HCT116 (cell line): ENCODE data around the gene MTRFR. TPM values are rescaled to one million over a fixed set of nuclear protein-coding genes. Genes with fewer than 3 reads are reported as not detected.
A peak's percentile ranks its signal among the peaks of the same experiment; 100 is the strongest.

Source experiments
- ATAC-seq: fragments of 200-7000 bp; cut with Tn5 transposase; 2 replicates; pipeline ENCODE4 v1.9.1; 2020; ENCODE audit warnings: mild to moderate bottlenecking, moderate library complexity
- BruUV-seq: library from RNA; stranded (reverse); fragments of 400-500 nt; replicated peaks from 2 replicates; lab custom pipeline; 2021; lab: Mats Ljungman, UMichigan
- CTCF ChIA-PET: fragments of 300-600 bp; sonication (Branson Sonifier 250); formaldehyde crosslinking; loops from one replicate; lab custom pipeline; 2021; ENCODE audit warnings: antibody characterized with exemption; lab: Charles Lee
- POLR2A ChIA-PET: fragments of 300-600, 350-600 bp; sonication (Branson Sonifier 250); formaldehyde crosslinking; loops from one replicate; lab custom pipeline; 2021; ENCODE audit warnings: antibody characterized with exemption; lab: Charles Lee
- RAD21 ChIA-PET, 2 experiments: fragments of 300-600 bp; sonication (Branson Sonifier 250); formaldehyde crosslinking; loops; one replicate each; lab custom pipeline; 2023; ENCODE audit warnings: low total read pairs in 2 of 2; ENCODE audit not compliant: uncharacterized antibody in 2 of 2, unreplicated experiment in 2 of 2, low non-redundant PET in 1 of 2; lab: Charles Lee
- DNase-seq: peaks from one replicate; pipeline ENCODE4 v3.0.0-alpha.2; 2010; ENCODE audit warnings: low read depth, low spot score
- H2AFZ ChIP-seq: fragments of 200-600 bp; shearing (Covaris generic), sonication (generic); 2 replicates; pipeline ENCODE4 v1.6.1; 2017; ENCODE audit warnings: low read depth, mixed run types, mixed read lengths, antibody characterized with exemption, low read length; ENCODE audit not compliant: poor library complexity, severe bottlenecking
- H3K27ac ChIP-seq: 2 replicates; pipeline ENCODE4 v1.5.1; 2012; ENCODE audit warnings: low read depth, low read length
- H3K27me3 ChIP-seq: fragments of 200-600 bp; sonication (generic); 2 replicates; pipeline ENCODE4 v1.6.1; 2016; ENCODE audit warnings: mixed run types, low read length, mixed read lengths; ENCODE audit not compliant: insufficient read depth
- H3K36me3 ChIP-seq, 2 experiments: fragments of 200-500 bp in 1 of 2; fragments of 200-600 bp in 1 of 2; sonication (Bioruptor generic) in 1 of 2; sonication (generic) in 1 of 2; 2 replicates each; pipeline versions ENCODE4 v1.5.1 to v1.6.1; 2014 to 2016; ENCODE audit warnings: low read length in 2 of 2, inconsistent platforms in 1 of 2, mixed read lengths in 1 of 2, mixed run types in 1 of 2; ENCODE audit not compliant: insufficient read depth in 2 of 2, control insufficient read depth in 1 of 2
- H3K4me1 ChIP-seq, 2 experiments: fragments of 200-600 bp in 1 of 2; sonication (generic) in 1 of 2; 2 replicates each; pipeline versions ENCODE4 v1.5.1 to v1.6.1; 2012 to 2017; ENCODE audit warnings: low read length in 2 of 2, inconsistent platforms in 1 of 2, mild to moderate bottlenecking in 1 of 2, mixed read lengths in 1 of 2, mixed run types in 1 of 2, moderate library complexity in 1 of 2; ENCODE audit not compliant: insufficient read depth in 2 of 2, control insufficient read depth in 1 of 2
- H3K4me2 ChIP-seq: fragments of 200-600 bp; sonication (generic); 2 replicates; pipeline ENCODE4 v1.6.1; 2017; ENCODE audit warnings: mixed run types, low read length, mixed read lengths
- H3K4me3 ChIP-seq, 2 experiments: fragments of 200-600 bp in 1 of 2; sonication (generic) in 1 of 2; replicated peaks in 1 of 2; 2 replicates each; pipeline ENCODE4 v1.5.1; 2011 to 2016; ENCODE audit warnings: low read length in 2 of 2, control low read depth in 1 of 2, low read depth in 1 of 2, mild to moderate bottlenecking in 1 of 2, mixed read lengths in 1 of 2, mixed run types in 1 of 2
- H3K79me2 ChIP-seq: fragments of 200-600 bp; sonication (generic); 2 replicates; pipeline ENCODE4 v1.6.1; 2017; ENCODE audit warnings: mild to moderate bottlenecking, mixed run types, low read length, moderate library complexity, mixed read lengths; ENCODE audit not compliant: insufficient read depth
- H3K9ac ChIP-seq: fragments of 200-600 bp; sonication (generic); 2 replicates; pipeline ENCODE4 v1.6.1; 2016; ENCODE audit warnings: low read length, mixed read lengths
- H3K9me2 ChIP-seq: fragments of 200-600 bp; sonication (generic), shearing (Covaris generic); 2 replicates; pipeline ENCODE4 v1.6.1; 2017; ENCODE audit warnings: mixed run types, mild to moderate bottlenecking, moderate library complexity; ENCODE audit not compliant: insufficient read depth
- H3K9me3 ChIP-seq, 2 experiments: fragments of 200-500 bp in 1 of 2; fragments of 200-600 bp in 1 of 2; sonication (Bioruptor generic) in 1 of 2; sonication (generic) in 1 of 2; 2 replicates each; pipeline ENCODE4 v1.6.1; 2014 to 2017; ENCODE audit warnings: low read length in 2 of 2, mixed read lengths in 2 of 2, inconsistent platforms in 1 of 2, low read depth in 1 of 2, mild to moderate bottlenecking in 1 of 2, mixed run types in 1 of 2, moderate library complexity in 1 of 2; ENCODE audit not compliant: control insufficient read depth in 1 of 2, insufficient read depth in 1 of 2
- H4K20me1 ChIP-seq: fragments of 200-600 bp; sonication (generic), shearing (Covaris generic); 2 replicates; pipeline ENCODE4 v1.6.1; 2017; ENCODE audit warnings: mixed run types, mild to moderate bottlenecking, moderate library complexity; ENCODE audit not compliant: insufficient read depth
- ATF3 ChIP-seq: IDR thresholded peaks from 2 replicates; pipeline ENCODE4 v1.6.1; 2012
- CBX3 ChIP-seq: IDR thresholded peaks from 2 replicates; pipeline ENCODE4 v1.6.1; 2012; ENCODE audit warnings: low read depth
- CEBPB ChIP-seq: IDR thresholded peaks from 2 replicates; pipeline ENCODE4 v1.6.1; 2012; ENCODE audit warnings: low read depth
- ELF1 ChIP-seq: IDR thresholded peaks from 2 replicates; pipeline ENCODE4 v1.6.1; 2012; ENCODE audit warnings: low read depth, borderline replicate concordance
- EZH2 ChIP-seq: fragments of 200-600 bp; sonication (generic); IDR thresholded peaks from 2 replicates; pipeline ENCODE4 v1.6.1; 2017; ENCODE audit warnings: antibody characterized with exemption, mixed run types
- EZH2phosphoT487 ChIP-seq: fragments of 200-600 bp; IDR thresholded peaks from 2 replicates; pipeline ENCODE4 v1.6.1; 2018; ENCODE audit warnings: antibody characterized with exemption, borderline replicate concordance
- FOSL1 ChIP-seq: IDR thresholded peaks from 2 replicates; pipeline ENCODE4 v1.6.1; 2012; ENCODE audit warnings: low read depth
- JUND ChIP-seq: IDR thresholded peaks from 2 replicates; pipeline ENCODE4 v1.6.1; 2012
- POLR2AphosphoS5 ChIP-seq: IDR thresholded peaks from 2 replicates; pipeline ENCODE4 v1.6.1; 2011; ENCODE audit warnings: mild to moderate bottlenecking, low read depth, low read length, moderate library complexity
- REST ChIP-seq: IDR thresholded peaks from 2 replicates; pipeline ENCODE4 v1.6.1; 2012; ENCODE audit warnings: low read depth
- SIN3A ChIP-seq: IDR thresholded peaks from 2 replicates; pipeline ENCODE4 v1.6.1; 2012; ENCODE audit warnings: low read depth
- SRF ChIP-seq: IDR thresholded peaks from 2 replicates; pipeline ENCODE4 v1.6.1; 2012; ENCODE audit warnings: low read depth
- TCF7L2 ChIP-seq: IDR thresholded peaks from 2 replicates; pipeline ENCODE4 v1.7.0; 2011; ENCODE audit warnings: borderline replicate concordance, inconsistent platforms; ENCODE audit not compliant: insufficient read depth, insufficient read length; ENCODE audit errors: extremely low read depth
- ZBTB33 ChIP-seq: IDR thresholded peaks from 2 replicates; pipeline ENCODE4 v1.6.1; 2011; ENCODE audit warnings: mild to moderate bottlenecking, low read length, moderate library complexity; ENCODE audit not compliant: insufficient replicate concordance; ENCODE audit errors: extremely low read depth
- intact Hi-C: fragments of 100-400 bp; cut with micrococcal nuclease; formaldehyde crosslinking; loops from 2 replicates; pipeline ENCODE4 v1.10.0; 2022
- total RNA-seq: library from RNA; stranded (reverse); gene quantifications from one replicate; pipeline ENCODE4 v1.2.1, GENCODE V29; 2021; ENCODE audit not compliant: unreplicated experiment

Gene MTRFR
- total RNA-seq, 1 experiment from 2014 or later, result 27.0 TPM

GRCh38 chr12:123260081-123260480 is 26.8 kb downstream of the MTRFR start:
- POLR2A ChIA-PET, result no interaction called here
- H3K4me2 ChIP-seq, result no peak overlapping the region

GRCh38 chr12:123261196-123261595 is 28.0 kb downstream of the MTRFR start:
- TSS peak; percentile 67 for BruUV-seq
- H3K79me2 ChIP-seq, result peaks cover 15% of the 10 kb centered on the region; the same call in 1 of the 2 replicates
- H3K9me3 ChIP-seq, result no peaks in the 10 kb centered on the region
- POLR2A ChIA-PET, result no interaction called here
- no peak overlapping the region for H3K27ac ChIP-seq
- no peak overlapping the region for H3K4me3 ChIP-seq
- H3K27me3 ChIP-seq, result no peaks in the 10 kb centered on the region
- CTCF ChIA-PET, result no interaction called here
- RAD21 ChIA-PET, result no interaction called here
- no peak overlapping the region for H2AFZ ChIP-seq
- no peaks in the 10 kb centered on the region for H3K4me1 ChIP-seq
- no peaks in the 10 kb centered on the region for H4K20me1 ChIP-seq
- DNase-seq (no peak), ATAC-seq (no peak)
- H3K9me2 ChIP-seq, result no peaks in the 10 kb centered on the region
- no peak overlapping the region for H3K9ac ChIP-seq
- intact Hi-C loops, result no loop called here
- no peak overlapping the region for H3K4me2 ChIP-seq
- H3K36me3 ChIP-seq, result peaks cover 36 to 50% of the 10 kb centered on the region in 2 experiments
- TF ChIP-seq JUND (no peak), POLR2AphosphoS5 (no peak), SRF (no peak), CBX3 (no peak), EZH2phosphoT487 (no peak), EZH2 (no peak), SIN3A (no peak), CEBPB (no peak), REST (no peak), ELF1 (no peak), TCF7L2 (no peak), ATF3 (no peak)

More at GRCh38 chr12:123260081-123260480, 26.8 kb downstream of the MTRFR start:
- Histone ChIP-seq H3K4me1 (no peaks in the 10 kb centered on the region), H3K9me3 (no peaks in the 10 kb centered on the region), H3K36me3 (peaks cover 38 to 53% of the 10 kb centered on the region in 2 experiments), H2AFZ (no peak overlapping the region), H3K9me2 (no peaks in the 10 kb centered on the region), H3K4me3 (no peak overlapping the region), H3K27me3 (no peaks in the 10 kb centered on the region), H3K27ac (no peak overlapping the region), H3K79me2 (peaks cover 10% of the 10 kb centered on the region; the same call in 1 of the 2 replicates), H3K9ac (no peak overlapping the region), H4K20me1 (no peaks in the 10 kb centered on the region)
- intact Hi-C loops, result no loop called here
- ATAC-seq, result no peak
- ChIA-PET CTCF (no interaction called here), RAD21 (no interaction called here)
- DNase-seq, result no peak
- no TSS peak for BruUV-seq
- TF ChIP-seq POLR2AphosphoS5 (no peak), ZBTB33 (no peak), FOSL1 (no peak)
- TF ChIP-seq, all 23 proteins: peak for 0
